ENCODE measurements around the gene AGBL4.

DNA sequence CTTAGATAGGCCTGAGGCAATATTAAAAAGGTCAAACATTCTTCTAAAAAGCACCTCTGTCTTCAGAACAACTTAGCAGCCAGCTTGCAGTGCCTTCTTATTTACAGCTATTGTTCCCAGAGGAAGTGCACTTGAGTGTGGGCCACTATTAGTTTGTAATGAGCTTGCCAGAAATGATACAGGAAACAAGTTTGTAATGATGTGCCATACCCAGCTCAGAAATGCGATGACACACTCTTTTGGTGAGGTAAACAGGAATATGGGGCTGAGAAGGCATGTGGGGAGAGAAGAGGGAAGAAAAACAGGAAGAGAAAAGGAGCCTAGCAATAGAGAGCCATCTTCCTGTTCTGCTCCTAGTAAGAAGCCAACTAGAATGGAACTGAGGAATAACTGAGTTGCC is 295.4 kb downstream of the AGBL4 start:
- no peak for TF ChIP-seq RAD21 (IDR thresholded peaks at IDR 0.05; ENCODE audit: low read length)
- TF ChIP-seq, protein P1, sequence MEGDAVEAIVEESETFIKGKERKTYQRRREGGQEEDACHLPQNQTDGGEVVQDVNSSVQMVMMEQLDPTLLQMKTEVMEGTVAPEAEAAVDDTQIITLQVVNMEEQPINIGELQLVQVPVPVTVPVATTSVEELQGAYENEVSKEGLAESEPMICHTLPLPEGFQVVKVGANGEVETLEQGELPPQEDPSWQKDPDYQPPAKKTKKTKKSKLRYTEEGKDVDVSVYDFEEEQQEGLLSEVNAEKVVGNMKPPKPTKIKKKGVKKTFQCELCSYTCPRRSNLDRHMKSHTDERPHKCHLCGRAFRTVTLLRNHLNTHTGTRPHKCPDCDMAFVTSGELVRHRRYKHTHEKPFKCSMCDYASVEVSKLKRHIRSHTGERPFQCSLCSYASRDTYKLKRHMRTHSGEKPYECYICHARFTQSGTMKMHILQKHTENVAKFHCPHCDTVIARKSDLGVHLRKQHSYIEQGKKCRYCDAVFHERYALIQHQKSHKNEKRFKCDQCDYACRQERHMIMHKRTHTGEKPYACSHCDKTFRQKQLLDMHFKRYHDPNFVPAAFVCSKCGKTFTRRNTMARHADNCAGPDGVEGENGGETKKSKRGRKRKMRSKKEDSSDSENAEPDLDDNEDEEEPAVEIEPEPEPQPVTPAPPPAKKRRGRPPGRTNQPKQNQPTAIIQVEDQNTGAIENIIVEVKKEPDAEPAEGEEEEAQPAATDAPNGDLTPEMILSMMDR (conservative IDR thresholded peaks at IDR 0.05; ENCODE audit: low read depth, low read length), result no peak
- TF ChIP-seq POLR2A (IDR thresholded peaks at IDR 0.05; ENCODE audit: low read depth, low read length), result no peak
- no peak for TF ChIP-seq MXI1 (IDR thresholded peaks at IDR 0.05; ENCODE audit: borderline replicate concordance, low read depth, low read length)
- no peak for TF ChIP-seq BHLHE40 (IDR thresholded peaks at IDR 0.05; ENCODE audit: low read depth, low read length)
- TF ChIP-seq RFX5 (IDR thresholded peaks at IDR 0.05; ENCODE audit: low read depth, low read length), result no peak
- TF ChIP-seq MAFK (IDR thresholded peaks at IDR 0.05; ENCODE audit: low read depth, low read length), result no peak
